ENCODE results near the gene KBTBD6.
"Not testable (repeated sequence)": the region's sequence is repeated elsewhere in the genome, so short reads cannot be mapped to it uniquely, and the experiment has no call there.

- not testable (repeated sequence) for TF ChIP-seq CTCF, POLR2AphosphoS5 (IDR thresholded peaks at IDR 0.05)
Measured at GRCh38 chr13:41095681-41096080, 36.9 kb downstream of the KBTBD6 start.
